ENCODE data around the gene AGBL1.

AGBL1 gene

GRCh38 chr15:86663304-86663703, 583.6 kb downstream of the AGBL1 start:
- TF ChIP-seq CTCF (IDR thresholded peaks at IDR 0.05; ENCODE audit: insufficient read depth, low read length, poor library complexity, severe bottlenecking) = no peak
- no peak for DNase-seq (ENCODE audit: extremely low read depth, insufficient read length)
- no peaks in the 10 kb centered on the region for H3K27me3 ChIP-seq (replicated peaks; ENCODE audit: control insufficient read depth, insufficient read depth, low read length)
- no peak overlapping the region for H3K4me3 ChIP-seq (replicated peaks; ENCODE audit: low read depth, low read length)
- no peaks in the 10 kb centered on the region for H3K36me3 ChIP-seq (ENCODE audit: control insufficient read depth, insufficient read depth, low read length)

GRCh38 chr15:86663979-86664378, 584.3 kb downstream of the AGBL1 start:
- no peak for DNase-seq (ENCODE audit: extremely low read depth, insufficient read length)
- no peak for TF ChIP-seq CTCF (IDR thresholded peaks at IDR 0.05; ENCODE audit: insufficient read depth, low read length, poor library complexity, severe bottlenecking)
- H3K36me3 ChIP-seq (ENCODE audit: control insufficient read depth, insufficient read depth, low read length) = no peaks in the 10 kb centered on the region
- H3K27me3 ChIP-seq (replicated peaks; ENCODE audit: control insufficient read depth, insufficient read depth, low read length) = no peaks in the 10 kb centered on the region
- no peak overlapping the region for H3K4me3 ChIP-seq (replicated peaks; ENCODE audit: low read depth, low read length)

GRCh38 chr15:86664581-86664980, 584.9 kb downstream of the AGBL1 start:
- TF ChIP-seq CTCF (IDR thresholded peaks at IDR 0.05; ENCODE audit: insufficient read depth, low read length, poor library complexity, severe bottlenecking) = no peak
- H3K27me3 ChIP-seq (replicated peaks; ENCODE audit: control insufficient read depth, insufficient read depth, low read length) = no peaks in the 10 kb centered on the region
- no peak for DNase-seq (ENCODE audit: extremely low read depth, insufficient read length)

GRCh38 chr15:86676002-86676401, 596.3 kb downstream of the AGBL1 start:
- no peak for DNase-seq (ENCODE audit: extremely low read depth, insufficient read length)
- H3K27me3 ChIP-seq (replicated peaks; ENCODE audit: control insufficient read depth, insufficient read depth, low read length) = no peaks in the 10 kb centered on the region
- no peak for TF ChIP-seq CTCF (IDR thresholded peaks at IDR 0.05; ENCODE audit: insufficient read depth, low read length, poor library complexity, severe bottlenecking)
- no peaks in the 10 kb centered on the region for H3K36me3 ChIP-seq (ENCODE audit: control insufficient read depth, insufficient read depth, low read length)
- H3K4me3 ChIP-seq (replicated peaks; ENCODE audit: low read depth, low read length) = no peak overlapping the region

More at GRCh38 chr15:86664581-86664980, 584.9 kb downstream of the AGBL1 start:
- Histone ChIP-seq H3K4me3 (replicated peaks; ENCODE audit: low read depth, low read length) (no peak overlapping the region), H3K36me3 (ENCODE audit: control insufficient read depth, insufficient read depth, low read length) (no peaks in the 10 kb centered on the region)

GRCh38 chr15:86677278-86677677, 597.6 kb downstream of the AGBL1 start:
- no peak overlapping the region for H3K4me3 ChIP-seq (replicated peaks; ENCODE audit: low read depth, low read length)
- no peak for DNase-seq (ENCODE audit: extremely low read depth, insufficient read length)
- H3K36me3 ChIP-seq (ENCODE audit: control insufficient read depth, insufficient read depth, low read length) = no peaks in the 10 kb centered on the region
- no peak for TF ChIP-seq CTCF (IDR thresholded peaks at IDR 0.05; ENCODE audit: insufficient read depth, low read length, poor library complexity, severe bottlenecking)
- H3K27me3 ChIP-seq (replicated peaks; ENCODE audit: control insufficient read depth, insufficient read depth, low read length) = no peaks in the 10 kb centered on the region

GRCh38 chr15:86685263-86685662, 605.6 kb downstream of the AGBL1 start:
- no peaks in the 10 kb centered on the region for H3K36me3 ChIP-seq (ENCODE audit: control insufficient read depth, insufficient read depth, low read length)
- TF ChIP-seq CTCF (IDR thresholded peaks at IDR 0.05; ENCODE audit: insufficient read depth, low read length, poor library complexity, severe bottlenecking) = no peak
- no peak for DNase-seq (ENCODE audit: extremely low read depth, insufficient read length)
- no peaks in the 10 kb centered on the region for H3K27me3 ChIP-seq (replicated peaks; ENCODE audit: control insufficient read depth, insufficient read depth, low read length)
- no peak overlapping the region for H3K4me3 ChIP-seq (replicated peaks; ENCODE audit: low read depth, low read length)
